ENCODE measurements around the gene SMTNL2.

The SMTNL2 gene

GRCh38 chr17:4545217-4545951 is 38.9 kb upstream of the SMTNL2 start:
- no peak for DNase-seq

- DNase-seq: no peak
Measured at GRCh38 chr17:4547118-4547906, 37.0 kb upstream of the SMTNL2 start.

- DNase-seq: no peak
Measured at GRCh38 chr17:4548061-4548461, 36.3 kb upstream of the SMTNL2 start.

- no peak for DNase-seq
Measured at GRCh38 chr17:4548721-4549531, 35.4 kb upstream of the SMTNL2 start.

GRCh38 chr17:4549781-4550533 is 34.4 kb upstream of the SMTNL2 start:
- DNase-seq: no peak

GRCh38 chr17:4550534-4551039 is 33.7 kb upstream of the SMTNL2 start:
- DNase-seq: no peak

- no peak for DNase-seq
Measured at GRCh38 chr17:4551141-4551540, 33.2 kb upstream of the SMTNL2 start.

GRCh38 chr17:4551796-4552525 is 32.4 kb upstream of the SMTNL2 start:
- DNase-seq: no peak

- no peak for DNase-seq
Measured at GRCh38 chr17:4553669-4554068, 30.7 kb upstream of the SMTNL2 start.

GRCh38 chr17:4554441-4554996 is 29.8 kb upstream of the SMTNL2 start:
- DNase-seq: no peak

- DNase-seq: peak; percentile 93
Measured at GRCh38 chr17:4554997-4555799, 29.1 kb upstream of the SMTNL2 start, which contains the start of gene MYBBP1A. TSS of gene MYBBP1A (minus strand) at chr17:4555384. CDS start at chr17:4555324, 60 bp downstream.

- DNase-seq: no peak
Measured at GRCh38 chr17:4555873-4556759, 28.2 kb upstream of the SMTNL2 start.

- DNase-seq: no peak
Measured at GRCh38 chr17:4556996-4557395, 27.3 kb upstream of the SMTNL2 start.

- no peak for DNase-seq
Measured at GRCh38 chr17:4557626-4558346, 26.5 kb upstream of the SMTNL2 start.

- no peak for DNase-seq
Measured at GRCh38 chr17:4558347-4558971, 25.9 kb upstream of the SMTNL2 start.

GRCh38 chr17:4559139-4559791 is 25.1 kb upstream of the SMTNL2 start:
- DNase-seq: no peak

- no peak for DNase-seq
Measured at GRCh38 chr17:4559966-4560365, 24.4 kb upstream of the SMTNL2 start.

GRCh38 chr17:4560421-4560820 is 23.9 kb upstream of the SMTNL2 start, which contains the start of gene GGT6:
TSS of gene GGT6 (minus strand) at chr17:4560577. CDS start at chr17:4560521, 56 bp downstream.
- no peak for DNase-seq

Measured in NCI-H2081 (cell line).